GM15510 (cell line): ENCODE data around the gene DHRS4.

Experiments
- POLR2A ChIP-seq: IDR thresholded peaks from 3 replicates; pipeline ENCODE4 v1.6.1; 2011; ENCODE audit warnings: borderline replicate concordance; ENCODE audit not compliant: insufficient read length; ENCODE audit errors: extremely low read depth

The DHRS4 gene

GRCh38 chr14:24013654-24014514 lies 60.3 kb downstream of the DHRS4 start:
- TF ChIP-seq POLR2A = no peak
